Stimulated activated CD4-positive, alpha-beta T cell treated with anti-CD3 and anti-CD28 coated beads, Interleukin-2, amount 100 ng/mL, for 48 hours (primary cell): ENCODE data around the gene RDX.
A peak's percentile ranks its signal among the peaks of the same experiment; 100 is the strongest.
"Not testable (repeated sequence)": the region's sequence is repeated elsewhere in the genome, so short reads cannot be mapped to it uniquely, and the experiment has no call there.

Experiments
- DNase-seq, 2 donors: peaks; one replicate each; pipeline ENCODE4 v3.0.0-alpha.2; 2020

Gene RDX

GRCh38 chr11:110305169-110306018, 9.0 kb upstream of the RDX start:
- no peak for DNase-seq

GRCh38 chr11:110303414-110303826, 7.0 kb upstream of the RDX start:
- no peak for DNase-seq

GRCh38 chr11:110301577-110301976, 5.2 kb upstream of the RDX start:
- no peak for DNase-seq

GRCh38 chr11:110301032-110301431, 4.6 kb upstream of the RDX start:
- no peak for DNase-seq

- DNase-seq, result no peak
Observed at GRCh38 chr11:110299006-110299785, 2.8 kb upstream of the RDX start.

GRCh38 chr11:110298301-110298765, 1.9 kb upstream of the RDX start:
- DNase-seq, result no peak

- no peak for DNase-seq
Observed at GRCh38 chr11:110297726-110298300, 1.4 kb upstream of the RDX start.

- no peak for DNase-seq
Observed at GRCh38 chr11:110297076-110297725, 787 bp upstream of the RDX start.

- DNase-seq, result peak; percentile 28 to 48
Observed at GRCh38 chr11:110295531-110296225, 736 bp downstream of the RDX start.

GRCh38 chr11:110295086-110295485, 1.3 kb downstream of the RDX start:
- no peak for DNase-seq

GRCh38 chr11:110294509-110294908, 1.9 kb downstream of the RDX start:
- DNase-seq, result no peak

- DNase-seq, result no peak
Observed at GRCh38 chr11:110293389-110293788, 3.0 kb downstream of the RDX start.

GRCh38 chr11:110292146-110292545, 4.3 kb downstream of the RDX start:
- not testable (repeated sequence) for DNase-seq

- no peak for DNase-seq
Observed at GRCh38 chr11:110290591-110291334, 5.7 kb downstream of the RDX start.

- no peak for DNase-seq
Observed at GRCh38 chr11:110289472-110289871, 6.9 kb downstream of the RDX start.

- DNase-seq, result no peak
Observed at GRCh38 chr11:110287537-110287936, 8.9 kb downstream of the RDX start.

- no peak for DNase-seq
Observed at GRCh38 chr11:110286298-110287040, 9.9 kb downstream of the RDX start.

- no peak for DNase-seq
Observed at GRCh38 chr11:110283862-110284261, 12.6 kb downstream of the RDX start.

GRCh38 chr11:110280595-110280994, 15.8 kb downstream of the RDX start:
- not testable (repeated sequence) for DNase-seq

GRCh38 chr11:110279881-110280280, 16.5 kb downstream of the RDX start:
- no peak for DNase-seq

- no peak for DNase-seq
Observed at GRCh38 chr11:110272919-110273318, 23.5 kb downstream of the RDX start.
